Fibroblast of lung (primary cell): Measurements from ENCODE around the gene TNRC6C.

Source experiments
- CTCF ChIP-seq, 2 donors: IDR thresholded peaks in 1 of 2; conservative IDR thresholded peaks in 1 of 2; 1 replicate in 1 of 2; 2 replicates in 1 of 2; pipeline ENCODE4 v1.5.1; 2011 to 2012; ENCODE audit warnings: low read length in 2 of 2, control low read depth in 1 of 2, inconsistent platforms in 1 of 2, low read depth in 1 of 2, mild to moderate bottlenecking in 1 of 2
- EZH2 ChIP-seq: IDR thresholded peaks from 2 replicates; pipeline ENCODE4 v1.5.1; 2012; ENCODE audit warnings: low read length, control low read depth, mild to moderate bottlenecking; ENCODE audit errors: missing control alignments

- TF ChIP-seq CTCF (conservative IDR thresholded peaks at IDR 0.05 in 1 of 2, IDR thresholded peaks at IDR 0.05 in 1 of 2; ENCODE audit: low read depth in 1 of 2, low read length in 2 of 2) (peak; percentile 22 to 40), EZH2 (no peak)
Observed at GRCh38 chr17:78137392-78138203, 179.1 kb downstream of the TNRC6C start.
